Measurements from ENCODE around the gene FUT8. TPM values are rescaled to one million over a fixed set of nuclear protein-coding genes. Genes with fewer than 3 reads are reported as not detected.

The FUT8 gene
- total RNA-seq, 4 donors from 2014 or later = 5.5 to 25.4 (median 8.8) TPM

- Histone ChIP-seq H3K9me3 (no peaks in the 10 kb centered on the region), H3K27me3 (no peaks in the 10 kb centered on the region), H3K4me1 (peaks cover 0 to 7% (median 0%) of the 10 kb centered on the region in 3 donors), H3K4me3 (no peak overlapping the region), H3K27ac (no peak overlapping the region), H3K36me3 (no peaks in the 10 kb centered on the region)
- DNase-seq = no peak
- 88 to 96% methylated on average over 2 of the region's 2 CpGs for WGBS, 2 donors
- no peak for TF ChIP-seq POLR2A (IDR thresholded peaks at IDR 0.05)
- no peak for TF ChIP-seq CTCF (IDR thresholded peaks at IDR 0.05)
- intact Hi-C loops (cut with DNase I) = no loop called here
These were observed 16.2 kb downstream of the FUT8 start for GRCh38 chr14:65428691-65429090.

GRCh38 chr14:65429757-65430156, 17.2 kb downstream of the FUT8 start:
- H3K27ac ChIP-seq = no peak overlapping the region
- H3K4me1 ChIP-seq = peaks cover 0 to 10% (median 0%) of the 10 kb centered on the region in 3 donors
- H3K4me3 ChIP-seq = no peak overlapping the region
- no peaks in the 10 kb centered on the region for H3K9me3 ChIP-seq
- H3K27me3 ChIP-seq = no peaks in the 10 kb centered on the region
- intact Hi-C loops (cut with DNase I) = no loop called here
- WGBS, 2 donors = 94% methylated on average over 5 of the region's 5 CpGs
- H3K36me3 ChIP-seq = no peaks in the 10 kb centered on the region
- no peak for DNase-seq
- TF ChIP-seq POLR2A (IDR thresholded peaks at IDR 0.05) (no peak), CTCF (IDR thresholded peaks at IDR 0.05) (no peak)

- Histone ChIP-seq H3K27ac (no peak overlapping the region), H3K36me3 (peaks cover 0 to 10% (median 0%) of the 10 kb centered on the region in 3 donors), H3K4me3 (no peak overlapping the region), H3K4me1 (peaks cover 0 to 10% (median 0%) of the 10 kb centered on the region in 3 donors), H3K27me3 (no peaks in the 10 kb centered on the region), H3K9me3 (no peaks in the 10 kb centered on the region)
- TF ChIP-seq CTCF (IDR thresholded peaks at IDR 0.05) (no peak), POLR2A (IDR thresholded peaks at IDR 0.05) (no peak)
- DNase-seq = no peak
- intact Hi-C loops (cut with DNase I) = no loop called here
- WGBS, 2 donors = 86 to 93% methylated on average over 7 of the region's 7 CpGs
These were observed 18.7 kb downstream of the FUT8 start for GRCh38 chr14:65431245-65431644.

GRCh38 chr14:65431951-65432350, 19.4 kb downstream of the FUT8 start:
- TF ChIP-seq CTCF (IDR thresholded peaks at IDR 0.05) = no peak
- TF ChIP-seq POLR2A (IDR thresholded peaks at IDR 0.05) = no peak
- Histone ChIP-seq H3K9me3 (no peaks in the 10 kb centered on the region), H3K4me1 (peaks cover 0 to 10% (median 0%) of the 10 kb centered on the region in 3 donors), H3K4me3 (no peak overlapping the region), H3K27ac (no peak overlapping the region), H3K27me3 (no peaks in the 10 kb centered on the region), H3K36me3 (peaks cover 0 to 11% (median 0%) of the 10 kb centered on the region in 3 donors)
- no peak for DNase-seq
- 52 to 62% methylated on average over 1 of the region's 1 CpG for WGBS, 2 donors
- intact Hi-C loops (cut with DNase I) = no loop called here

- 83 to 88% methylated on average over 5 to 6 of the region's 6 CpGs for WGBS, 2 donors
- no peaks in the 10 kb centered on the region for H3K9me3 ChIP-seq
- peaks cover 0 to 11% (median 0%) of the 10 kb centered on the region in 3 donors for H3K36me3 ChIP-seq
- DNase-seq = no peak
- no peak for TF ChIP-seq POLR2A (IDR thresholded peaks at IDR 0.05)
- no peak for TF ChIP-seq CTCF (IDR thresholded peaks at IDR 0.05)
- H3K27me3 ChIP-seq = no peaks in the 10 kb centered on the region
- intact Hi-C loops (cut with DNase I) = no loop called here
- H3K27ac ChIP-seq = no peak overlapping the region
- peaks cover 0 to 10% (median 0%) of the 10 kb centered on the region in 3 donors for H3K4me1 ChIP-seq
- no peak overlapping the region for H3K4me3 ChIP-seq
These were observed 19.9 kb downstream of the FUT8 start for GRCh38 chr14:65432361-65432948.
